GM12878 (cell line): ENCODE results near the gene VTA1. TPM values are rescaled to one million over a fixed set of nuclear protein-coding genes. Genes with fewer than 3 reads are reported as not detected.

ENCODE experiments used
- ATAC-seq: fragments of 200-7000 bp; cut with Tn5 transposase; 3 replicates; pipeline ENCODE4 v1.9.1; 2020; ENCODE audit warnings: mild to moderate bottlenecking, moderate library complexity
- BruUV-seq: library from RNA; stranded (reverse); fragments of 400-500 nt; replicated peaks from 2 replicates; lab custom pipeline; 2021; lab: Mats Ljungman, UMichigan
- CTCF ChIA-PET: fragments of 300-600 bp; sonication (Branson Sonifier 250); formaldehyde crosslinking; extraction: SDS; loops from one replicate; lab custom pipeline; 2021; ENCODE audit warnings: inconsistent platforms; lab: Yijun Ruan, JAX
- POLR2A ChIA-PET: fragments of 350-600 bp; formaldehyde crosslinking; extraction: SDS; loops from one replicate; lab custom pipeline; 2021; ENCODE audit warnings: inconsistent platforms; lab: Charles Lee
- RAD21 ChIA-PET: fragments of 300-600 bp; sonication (Branson Sonifier 250); formaldehyde crosslinking; loops from one replicate; lab custom pipeline; 2023; ENCODE audit warnings: antibody characterized with exemption; ENCODE audit not compliant: unreplicated experiment; lab: Charles Lee
- SMC1A ChIA-PET: fragments of 300-600 bp; sonication (Branson Sonifier 250); formaldehyde crosslinking; loops from one replicate; lab custom pipeline; 2023; ENCODE audit not compliant: unreplicated experiment, uncharacterized antibody; lab: Charles Lee
- DNase-seq: peaks from one replicate; pipeline ENCODE4 v3.0.0-alpha.2; 2011; ENCODE audit warnings: low read depth, low spot score
- FAIRE-seq: peaks from 3 replicates; lab custom pipeline; 2011; peaks lifted over from hg19 to GRCh38; lab: Jason Lieb, UNC
- H2AFZ ChIP-seq: 2 replicates; pipeline ENCODE4 v1.6.0; 2011; ENCODE audit warnings: low read depth, low read length, control low read depth; ENCODE audit not compliant: control insufficient read depth
- H3K27ac ChIP-seq: 2 replicates; pipeline ENCODE4 v1.5.1; 2011; ENCODE audit warnings: control low read depth; ENCODE audit not compliant: control insufficient read depth, insufficient read depth
- H3K27me3 ChIP-seq, 2 experiments: replicated peaks in 1 of 2; 2 replicates each; pipeline versions ENCODE4 v1.6.0 to v1.6.1; 2011; ENCODE audit warnings: low read length in 1 of 2; ENCODE audit not compliant: control insufficient read depth in 2 of 2, insufficient read depth in 2 of 2
- H3K36me3 ChIP-seq, 2 experiments: 2 replicates each; pipeline ENCODE4 v1.5.1; 2011; ENCODE audit warnings: low read length in 1 of 2; ENCODE audit not compliant: control insufficient read depth in 2 of 2, insufficient read depth in 2 of 2
- H3K4me1 ChIP-seq: 2 replicates; pipeline ENCODE4 v1.6.1; 2011; ENCODE audit warnings: mild to moderate bottlenecking, low read length, moderate library complexity, mixed read lengths; ENCODE audit not compliant: control insufficient read depth, insufficient read depth
- H3K4me2 ChIP-seq: 2 replicates; pipeline ENCODE4 v1.6.0; 2011; ENCODE audit warnings: control low read depth; ENCODE audit not compliant: control insufficient read depth, insufficient read depth
- H3K4me3 ChIP-seq: fragments of 200-600 bp; sonication (generic); 2 replicates; pipeline ENCODE4 v1.5.1; 2016
- H3K79me2 ChIP-seq: 2 replicates; pipeline ENCODE4 v1.6.0; 2011; ENCODE audit warnings: low read length; ENCODE audit not compliant: control insufficient read depth, insufficient read depth
- H3K9ac ChIP-seq: 2 replicates; pipeline ENCODE4 v1.8.0; 2011; ENCODE audit warnings: low read length, control low read depth, mixed read lengths; ENCODE audit not compliant: control insufficient read depth, insufficient read depth
- H3K9me3 ChIP-seq: replicated peaks from 3 replicates; pipeline ENCODE4 v1.5.1; 2011; ENCODE audit warnings: mild to moderate bottlenecking, low read length; ENCODE audit not compliant: control insufficient read depth, insufficient read depth
- H4K20me1 ChIP-seq: 2 replicates; pipeline ENCODE4 v1.6.0; 2011; ENCODE audit not compliant: control insufficient read depth, insufficient read depth
- CHD4 ChIP-seq: fragments of 200-600 bp; sonication (generic); IDR thresholded peaks from 2 replicates; pipeline ENCODE4 v1.6.1; 2016; ENCODE audit warnings: mild to moderate bottlenecking
- FOXK2 ChIP-seq: fragments of 450-650 bp; IDR thresholded peaks from 2 replicates; pipeline ENCODE4 v1.6.1; 2017; ENCODE audit warnings: mild to moderate bottlenecking, moderate library complexity
- NRF1 ChIP-seq: conservative IDR thresholded peaks from 2 replicates; pipeline ENCODE4 v1.6.1; 2011; ENCODE audit warnings: mild to moderate bottlenecking, low read depth, low read length, improper control_type of control experiment
- REST ChIP-seq: IDR thresholded peaks from 2 replicates; pipeline ENCODE4 v1.6.1; 2012; ENCODE audit warnings: mild to moderate bottlenecking, low read depth, low read length
- SMC3 ChIP-seq: IDR thresholded peaks from 2 replicates; pipeline ENCODE4 v1.6.1; 2011; ENCODE audit warnings: low read length, improper control_type of control experiment, borderline replicate concordance
- SREBF1 ChIP-seq: IDR thresholded peaks from 2 replicates; pipeline ENCODE4 v1.6.1; 2012; ENCODE audit warnings: mild to moderate bottlenecking, low read length
- SRF ChIP-seq, 2 experiments: IDR thresholded peaks; 2 replicates each; pipeline ENCODE4 v1.6.1; 2011; ENCODE audit warnings: low read depth in 2 of 2, low read length in 2 of 2, mild to moderate bottlenecking in 1 of 2, moderate library complexity in 1 of 2
- ZNF24 ChIP-seq: fragments of 450-650 bp; IDR thresholded peaks from 2 replicates; pipeline ENCODE4 v1.6.1; 2017; ENCODE audit warnings: antibody characterized with exemption, mild to moderate bottlenecking
- WGBS: methylation state at CpG from one replicate; pipeline ENCODE4 v1.1.6; 2016; ENCODE audit warnings: low lambda C conversion rate; ENCODE audit not compliant: insufficient replicate concordance, insufficient coverage; ENCODE audit errors: missing lambda C conversion rate; 5-methylcytosine and 5-hydroxymethylcytosine counted together
- in situ Hi-C: fragments of 300-500 bp; cut with MboI; formaldehyde crosslinking; loops from 9 replicates; pipeline ENCODE4 v1.14.3; 2018; ENCODE audit warnings: mixed read lengths
- intact Hi-C: fragments of 100-400 bp; cut with micrococcal nuclease; formaldehyde crosslinking; loops from one replicate; pipeline ENCODE4 v1.14.2; 2022; ENCODE audit not compliant: unreplicated experiment
- polyA plus RNA-seq, 11 experiments: library from polyadenylated mRNA; depleted of rRNA in 4 of 11; unstranded in 6 of 11; stranded (reverse) in 5 of 11; fragments of >200 nt; fragmentation: Nextera tagmentation in 4 of 11; fragmentation: Illumina TruSeq in 1 of 11; extraction: Ambion mirVana in 4 of 11; extraction: Trizol in 1 of 11; gene quantifications; 1 replicate in 1 of 11; 2 replicates in 10 of 11; pipeline versions ENCODE4 v1.2.1 to v1.2.3, GENCODE V29; 2011 to 2016; ENCODE audit warnings: inconsistent platforms in 2 of 11, missing spikeins in 2 of 11, low read depth in 1 of 11
- total RNA-seq, 4 experiments: library from RNA; depleted of rRNA in 3 of 4; stranded (reverse); fragments of >200 nt in 3 of 4; fragmentation: Illumina TruSeq in 1 of 4; extraction: Trizol in 1 of 4; gene quantifications; 2 replicates each; pipeline versions ENCODE4 v1.2.1 to v1.2.3, GENCODE V29; 2013 to 2021
- TF ChIP-seq, protein P1 (sequence below): fragments of 150-350 bp; IDR thresholded peaks from 2 replicates; pipeline ENCODE4 v1.6.1; 2014; ENCODE audit warnings: mild to moderate bottlenecking, low read depth, low read length

Gene VTA1
- total and polyA plus RNA-seq, 10 of the 15 experiments (the other 5 are each of a cell fraction or from before 2014, with no cell fraction given), result 48.3 to 126 (median 90.7) TPM

DNA sequence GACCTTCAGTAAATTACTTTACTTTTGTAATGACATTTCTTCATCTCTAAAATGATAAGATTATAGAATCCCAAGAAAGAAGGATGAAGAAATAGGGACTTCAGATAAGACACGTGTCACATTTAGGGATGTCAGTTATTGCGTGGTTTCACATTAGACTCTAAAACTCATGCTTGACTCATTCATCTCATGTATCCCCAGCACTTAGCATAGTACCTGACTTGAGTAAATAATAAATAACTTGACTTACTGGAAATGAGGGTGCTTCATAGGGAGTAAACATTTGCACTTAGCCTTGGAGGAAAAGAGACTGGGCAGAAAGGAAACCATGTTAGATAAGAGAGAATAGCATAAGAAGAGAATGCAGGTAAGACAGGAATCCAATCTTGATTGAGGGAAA lies 37.2 kb downstream of the VTA1 start:
- Histone ChIP-seq H3K4me3 (no peak overlapping the region), H3K9me3 (no peaks in the 10 kb centered on the region), H3K4me1 (no peaks in the 10 kb centered on the region), H3K27me3 (no peaks in the 10 kb centered on the region), H4K20me1 (no peaks in the 10 kb centered on the region), H3K36me3 (no peaks in the 10 kb centered on the region), H3K9ac (no peak overlapping the region), H3K27ac (no peak overlapping the region), H3K79me2 (no peaks in the 10 kb centered on the region), H2AFZ (no peak overlapping the region), H3K4me2 (no peak overlapping the region)
- ChIA-PET RAD21 (no interaction called here), POLR2A (no interaction called here), SMC1A (no interaction called here), CTCF (interaction anchor here (0.7 kb wide), 1 partner anchor 24 kb away, joined by 3 read pairs; no protein-coding TSS in a partner anchor)
- FAIRE-seq, result no peak
- intact Hi-C loops, result no loop called here
- TF ChIP-seq NRF1 (no peak), FOXK2 (no peak), ZNF24 (no peak), SMC3 (no peak), CHD4 (no peak), SREBF1 (no peak), REST (no peak), SRF (IDR thresholded peaks at IDR 0.05; ENCODE audit: low read depth in 2 of 2, low read length in 2 of 2) (no peak)
- TF ChIP-seq, protein P1, sequence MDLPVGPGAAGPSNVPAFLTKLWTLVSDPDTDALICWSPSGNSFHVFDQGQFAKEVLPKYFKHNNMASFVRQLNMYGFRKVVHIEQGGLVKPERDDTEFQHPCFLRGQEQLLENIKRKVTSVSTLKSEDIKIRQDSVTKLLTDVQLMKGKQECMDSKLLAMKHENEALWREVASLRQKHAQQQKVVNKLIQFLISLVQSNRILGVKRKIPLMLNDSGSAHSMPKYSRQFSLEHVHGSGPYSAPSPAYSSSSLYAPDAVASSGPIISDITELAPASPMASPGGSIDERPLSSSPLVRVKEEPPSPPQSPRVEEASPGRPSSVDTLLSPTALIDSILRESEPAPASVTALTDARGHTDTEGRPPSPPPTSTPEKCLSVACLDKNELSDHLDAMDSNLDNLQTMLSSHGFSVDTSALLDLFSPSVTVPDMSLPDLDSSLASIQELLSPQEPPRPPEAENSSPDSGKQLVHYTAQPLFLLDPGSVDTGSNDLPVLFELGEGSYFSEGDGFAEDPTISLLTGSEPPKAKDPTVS, result no peak
- DNase-seq, result no peak
- no peak for ATAC-seq
- in situ Hi-C loops, result no loop called here
- 95% methylated on average over 2 of the region's 2 CpGs for WGBS
- BruUV-seq, result no TSS peak
